C4-2B (cell line): ENCODE results near the gene PARD3B.

Source experiments
- H3K27ac ChIP-seq: fragments of 450-650 bp; 2 replicates; pipeline ENCODE4 v1.5.1; 2017
- ZFX ChIP-seq: fragments of 450-650 bp; IDR thresholded peaks from 2 replicates; pipeline ENCODE4 v1.6.1; 2017
- TF ChIP-seq, protein P1 (sequence below): fragments of 450-650 bp; conservative IDR thresholded peaks from 2 replicates; pipeline ENCODE4 v1.5.1; 2017; ENCODE audit warnings: mild to moderate bottlenecking

Gene PARD3B

DNA sequence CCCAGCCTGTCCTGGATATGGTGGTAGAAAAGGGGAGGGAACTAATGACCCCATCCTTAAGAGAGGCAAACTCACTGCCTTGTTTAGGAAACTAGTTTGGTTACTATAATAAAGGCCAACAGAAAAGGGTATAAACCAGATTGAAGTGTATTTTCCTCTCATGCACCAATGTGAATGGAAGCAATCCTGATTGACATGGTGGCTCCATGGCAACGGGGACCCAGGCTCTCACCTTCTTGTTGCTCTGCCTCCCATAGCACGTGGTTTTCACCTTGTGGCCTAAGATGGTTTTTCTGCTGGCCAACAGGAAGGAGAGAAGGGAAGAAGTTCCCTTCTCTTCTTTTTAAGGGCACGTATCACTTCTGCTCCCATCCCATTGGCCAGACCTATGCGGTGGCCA lies 1069.7 kb downstream of the PARD3B start:
- TF ChIP-seq, protein P1, sequence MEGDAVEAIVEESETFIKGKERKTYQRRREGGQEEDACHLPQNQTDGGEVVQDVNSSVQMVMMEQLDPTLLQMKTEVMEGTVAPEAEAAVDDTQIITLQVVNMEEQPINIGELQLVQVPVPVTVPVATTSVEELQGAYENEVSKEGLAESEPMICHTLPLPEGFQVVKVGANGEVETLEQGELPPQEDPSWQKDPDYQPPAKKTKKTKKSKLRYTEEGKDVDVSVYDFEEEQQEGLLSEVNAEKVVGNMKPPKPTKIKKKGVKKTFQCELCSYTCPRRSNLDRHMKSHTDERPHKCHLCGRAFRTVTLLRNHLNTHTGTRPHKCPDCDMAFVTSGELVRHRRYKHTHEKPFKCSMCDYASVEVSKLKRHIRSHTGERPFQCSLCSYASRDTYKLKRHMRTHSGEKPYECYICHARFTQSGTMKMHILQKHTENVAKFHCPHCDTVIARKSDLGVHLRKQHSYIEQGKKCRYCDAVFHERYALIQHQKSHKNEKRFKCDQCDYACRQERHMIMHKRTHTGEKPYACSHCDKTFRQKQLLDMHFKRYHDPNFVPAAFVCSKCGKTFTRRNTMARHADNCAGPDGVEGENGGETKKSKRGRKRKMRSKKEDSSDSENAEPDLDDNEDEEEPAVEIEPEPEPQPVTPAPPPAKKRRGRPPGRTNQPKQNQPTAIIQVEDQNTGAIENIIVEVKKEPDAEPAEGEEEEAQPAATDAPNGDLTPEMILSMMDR = no peak
- no peak for TF ChIP-seq ZFX
- H3K27ac ChIP-seq = no peak overlapping the region

DNA sequence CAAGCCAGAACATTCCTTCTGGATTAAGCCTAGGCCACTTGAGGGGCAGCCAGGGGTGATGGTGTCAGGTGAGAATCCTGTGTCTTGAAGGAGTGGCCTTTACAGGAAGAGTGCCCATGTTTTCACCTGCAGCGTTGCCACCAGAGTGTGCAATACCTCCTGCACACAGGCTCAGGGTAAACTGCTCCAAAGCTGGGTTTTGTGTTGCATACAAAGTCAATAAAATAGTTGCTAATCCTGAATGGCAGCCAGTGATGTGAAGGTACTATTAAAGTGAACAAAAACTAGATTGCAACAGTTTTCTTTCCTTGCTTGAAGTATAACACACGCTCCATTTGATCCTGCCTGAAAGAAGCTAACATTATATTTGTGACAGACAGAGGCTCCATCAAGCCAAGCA lies 1072.6 kb downstream of the PARD3B start:
- H3K27ac ChIP-seq = no peak overlapping the region

DNA sequence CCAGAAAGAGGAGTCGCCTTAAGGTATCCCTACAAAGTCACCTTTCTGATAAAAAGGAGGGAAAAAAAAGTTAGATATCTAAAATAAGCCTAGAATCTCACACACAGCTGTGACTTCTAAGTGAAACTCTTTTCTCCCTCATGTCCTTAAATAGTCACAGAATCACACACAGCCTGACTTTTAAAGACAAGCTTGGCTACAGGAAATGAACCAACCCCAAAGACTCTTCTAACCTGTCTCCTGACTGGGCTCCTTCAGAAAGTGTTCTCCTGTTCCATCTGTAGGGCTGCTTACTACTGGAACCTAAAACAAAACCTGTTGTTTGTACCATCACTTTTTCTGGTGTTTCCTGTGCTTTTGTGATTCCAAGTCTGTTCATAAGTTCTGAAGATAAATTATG lies 1074.3 kb downstream of the PARD3B start:
- TF ChIP-seq, protein P1 = no peak
- TF ChIP-seq ZFX = no peak
- no peak overlapping the region for H3K27ac ChIP-seq

More for the DNA sequence above, 1072.6 kb downstream of the PARD3B start:
- TF ChIP-seq, protein P1 = peak; percentile 22
- TF ChIP-seq ZFX = no peak

DNA sequence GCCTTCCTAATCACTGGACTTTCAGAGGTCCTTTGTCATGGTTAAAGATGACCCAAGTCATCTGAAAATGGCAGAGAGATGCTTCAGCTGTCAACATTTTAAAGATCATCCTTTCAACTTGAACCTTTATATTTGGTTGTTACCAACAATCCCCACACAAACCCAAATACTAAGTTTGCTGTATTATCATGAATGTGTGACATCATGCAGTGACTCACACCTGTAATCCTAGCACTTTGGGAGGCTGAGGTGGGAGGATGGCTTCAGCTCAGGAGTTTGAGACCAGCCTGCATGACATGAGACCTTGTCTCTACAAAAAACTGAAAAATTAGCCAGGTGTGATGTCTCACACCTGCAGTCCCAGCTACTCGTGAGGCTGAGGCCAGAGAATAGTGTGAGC lies 1081.8 kb downstream of the PARD3B start:
- no peak for TF ChIP-seq ZFX
- TF ChIP-seq, protein P1 = no peak
- H3K27ac ChIP-seq = no peak overlapping the region

GRCh38 chr2:205628422-205628821 lies 1083.1 kb downstream of the PARD3B start:
- no peak overlapping the region for H3K27ac ChIP-seq
- TF ChIP-seq, protein P1 = no peak
- no peak for TF ChIP-seq ZFX

GRCh38 chr2:205629091-205629776 lies 1084.0 kb downstream of the PARD3B start:
- TF ChIP-seq ZFX = no peak
- TF ChIP-seq, protein P1 = no peak
- no peak overlapping the region for H3K27ac ChIP-seq

GRCh38 chr2:205633994-205634393 lies 1088.7 kb downstream of the PARD3B start:
- no peak for TF ChIP-seq ZFX
- TF ChIP-seq, protein P1 = no peak

More at GRCh38 chr2:205633994-205634393, 1088.7 kb downstream of the PARD3B start:
- H3K27ac ChIP-seq = no peak overlapping the region
